Activated T-cell treated with anti-CD3 and anti-CD28 coated beads, Interleukin-2, amount 50 U/mL, for 1 hour (primary cell): ENCODE measurements around the gene POLR1B.
A peak's percentile ranks its signal among the peaks of the same experiment; 100 is the strongest.
"Not testable (repeated sequence)": the region's sequence is repeated elsewhere in the genome, so short reads cannot be mapped to it uniquely, and the experiment has no call there.

ENCODE experiments used
- DNase-seq: peaks from one replicate; pipeline ENCODE4 v3.0.0-alpha.2; 2020

The POLR1B gene, protein sequence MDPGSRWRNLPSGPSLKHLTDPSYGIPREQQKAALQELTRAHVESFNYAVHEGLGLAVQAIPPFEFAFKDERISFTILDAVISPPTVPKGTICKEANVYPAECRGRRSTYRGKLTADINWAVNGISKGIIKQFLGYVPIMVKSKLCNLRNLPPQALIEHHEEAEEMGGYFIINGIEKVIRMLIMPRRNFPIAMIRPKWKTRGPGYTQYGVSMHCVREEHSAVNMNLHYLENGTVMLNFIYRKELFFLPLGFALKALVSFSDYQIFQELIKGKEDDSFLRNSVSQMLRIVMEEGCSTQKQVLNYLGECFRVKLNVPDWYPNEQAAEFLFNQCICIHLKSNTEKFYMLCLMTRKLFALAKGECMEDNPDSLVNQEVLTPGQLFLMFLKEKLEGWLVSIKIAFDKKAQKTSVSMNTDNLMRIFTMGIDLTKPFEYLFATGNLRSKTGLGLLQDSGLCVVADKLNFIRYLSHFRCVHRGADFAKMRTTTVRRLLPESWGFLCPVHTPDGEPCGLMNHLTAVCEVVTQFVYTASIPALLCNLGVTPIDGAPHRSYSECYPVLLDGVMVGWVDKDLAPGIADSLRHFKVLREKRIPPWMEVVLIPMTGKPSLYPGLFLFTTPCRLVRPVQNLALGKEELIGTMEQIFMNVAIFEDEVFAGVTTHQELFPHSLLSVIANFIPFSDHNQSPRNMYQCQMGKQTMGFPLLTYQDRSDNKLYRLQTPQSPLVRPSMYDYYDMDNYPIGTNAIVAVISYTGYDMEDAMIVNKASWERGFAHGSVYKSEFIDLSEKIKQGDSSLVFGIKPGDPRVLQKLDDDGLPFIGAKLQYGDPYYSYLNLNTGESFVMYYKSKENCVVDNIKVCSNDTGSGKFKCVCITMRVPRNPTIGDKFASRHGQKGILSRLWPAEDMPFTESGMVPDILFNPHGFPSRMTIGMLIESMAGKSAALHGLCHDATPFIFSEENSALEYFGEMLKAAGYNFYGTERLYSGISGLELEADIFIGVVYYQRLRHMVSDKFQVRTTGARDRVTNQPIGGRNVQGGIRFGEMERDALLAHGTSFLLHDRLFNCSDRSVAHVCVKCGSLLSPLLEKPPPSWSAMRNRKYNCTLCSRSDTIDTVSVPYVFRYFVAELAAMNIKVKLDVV

DNA sequence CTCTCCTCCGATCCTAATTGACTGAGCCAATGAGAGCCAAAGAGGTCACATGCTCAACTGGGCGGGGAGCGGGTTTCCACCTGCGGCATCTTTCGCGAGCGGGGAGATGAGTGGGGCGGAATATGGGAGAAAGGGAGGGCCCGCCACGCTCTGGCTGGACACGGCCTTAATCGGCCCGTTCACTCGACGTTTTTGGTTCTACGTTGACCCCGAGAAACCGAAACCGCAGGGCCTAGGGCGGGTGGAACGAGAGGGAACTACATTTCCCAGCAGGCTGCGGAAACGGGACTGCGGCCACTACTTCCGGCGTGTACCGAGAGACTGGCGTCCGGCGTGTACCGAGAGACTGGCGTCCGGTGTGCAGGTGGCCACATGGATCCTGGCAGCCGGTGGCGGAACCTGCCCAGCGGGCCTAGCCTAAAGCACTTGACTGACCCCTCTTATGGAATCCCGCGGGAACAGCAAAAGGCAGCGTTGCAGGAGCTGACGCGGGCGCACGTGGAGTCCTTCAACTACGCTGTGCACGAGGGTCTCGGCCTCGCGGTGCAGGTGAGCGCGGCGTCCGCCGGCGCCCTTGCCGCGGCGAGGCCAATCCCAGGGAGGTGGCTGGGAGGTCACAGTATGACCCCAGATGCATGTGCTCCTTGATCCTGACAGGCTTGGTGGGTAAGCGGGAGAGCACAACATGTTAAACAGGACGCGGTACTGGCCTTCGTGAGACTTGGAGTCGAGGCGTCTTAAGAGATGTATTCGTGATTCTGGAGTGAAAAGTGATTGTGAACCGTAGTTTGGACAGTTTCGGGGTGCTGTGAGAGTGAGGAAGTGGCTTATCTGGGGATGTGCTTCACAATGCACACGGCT is at the start of gene POLR1B:
POLR1B (plus strand) TSS at position 343 of the 861 bp plus-strand sequence; CDS start at position 373, 30 bp downstream.
- no peak for DNase-seq

DNA sequence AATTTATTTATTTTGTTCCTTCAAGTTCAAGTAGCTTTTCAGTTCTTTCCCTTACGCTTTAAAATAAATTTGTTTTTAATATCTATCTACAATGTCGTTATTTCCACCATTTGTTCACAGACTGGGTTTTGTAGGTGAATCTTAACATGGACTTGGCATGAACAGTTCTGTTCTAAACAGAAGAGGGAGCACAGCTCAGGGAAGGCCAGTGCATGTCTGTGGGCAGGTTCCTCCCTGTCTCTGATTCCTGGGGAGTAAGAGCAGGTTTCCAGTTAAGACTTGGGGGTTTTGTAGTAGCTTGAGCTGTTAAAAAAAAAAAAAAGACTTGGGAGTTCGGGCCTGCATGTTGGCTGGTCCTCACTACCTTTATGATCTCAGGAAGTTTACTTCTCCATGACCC is 49.2 kb upstream of the POLR1B start:
- DNase-seq, result no peak

DNA sequence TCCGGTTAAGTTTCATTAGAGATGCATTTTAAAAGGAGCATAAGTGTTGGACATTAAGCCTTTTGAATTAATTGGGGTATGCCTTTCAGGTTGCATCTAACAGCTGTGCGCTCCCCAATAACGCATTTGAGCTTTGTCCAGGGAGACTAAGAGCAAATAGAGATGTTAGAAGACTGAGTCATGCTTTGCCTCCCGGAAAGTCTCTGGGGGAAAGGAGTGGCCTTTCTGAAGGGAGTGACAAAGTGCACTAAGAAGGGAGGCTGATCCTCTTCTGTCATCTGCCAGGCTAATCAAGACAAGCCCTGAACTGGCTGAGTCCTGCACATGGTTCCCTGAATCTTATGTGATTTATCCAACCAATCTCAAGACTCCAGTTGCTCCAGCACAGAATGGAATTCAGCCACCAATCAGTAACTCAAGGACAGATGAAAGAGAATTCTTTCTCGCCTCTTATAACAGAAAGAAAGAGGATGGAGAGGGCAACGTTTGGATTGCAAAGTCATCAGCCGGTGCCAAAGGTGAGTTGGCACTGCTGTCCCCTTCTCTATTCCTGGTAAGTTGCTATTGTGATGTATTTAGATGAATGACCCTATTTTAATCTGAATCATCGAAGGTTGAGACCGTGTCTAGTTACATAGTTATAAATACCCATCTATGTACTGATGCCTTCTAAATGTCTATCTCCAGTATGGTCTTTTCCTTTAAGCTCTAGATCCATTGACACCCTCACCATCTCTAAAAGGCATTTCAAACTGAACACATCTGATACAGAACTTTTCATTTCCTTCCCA is 48.2 kb upstream of the POLR1B start:
- DNase-seq, result no peak

DNA sequence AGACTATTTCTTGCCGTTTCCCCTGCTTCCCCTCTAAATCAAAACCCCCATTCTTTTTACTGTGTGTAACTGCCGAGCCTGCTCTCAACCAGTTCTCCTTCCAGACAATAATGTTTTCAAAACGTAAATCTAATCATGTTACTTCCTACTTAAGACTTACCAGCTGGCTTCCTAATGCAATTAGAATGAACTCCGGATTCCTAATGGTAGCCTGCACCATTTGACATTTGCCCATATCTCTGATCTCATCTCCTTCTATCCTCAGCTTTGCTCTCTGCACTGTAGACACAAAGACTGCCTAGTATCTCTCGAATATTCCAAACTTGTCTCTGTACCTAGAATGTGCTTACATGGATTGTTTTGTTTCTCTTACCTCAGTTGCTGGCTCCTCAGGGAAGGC is 47.4 kb upstream of the POLR1B start:
- DNase-seq, result no peak

DNA sequence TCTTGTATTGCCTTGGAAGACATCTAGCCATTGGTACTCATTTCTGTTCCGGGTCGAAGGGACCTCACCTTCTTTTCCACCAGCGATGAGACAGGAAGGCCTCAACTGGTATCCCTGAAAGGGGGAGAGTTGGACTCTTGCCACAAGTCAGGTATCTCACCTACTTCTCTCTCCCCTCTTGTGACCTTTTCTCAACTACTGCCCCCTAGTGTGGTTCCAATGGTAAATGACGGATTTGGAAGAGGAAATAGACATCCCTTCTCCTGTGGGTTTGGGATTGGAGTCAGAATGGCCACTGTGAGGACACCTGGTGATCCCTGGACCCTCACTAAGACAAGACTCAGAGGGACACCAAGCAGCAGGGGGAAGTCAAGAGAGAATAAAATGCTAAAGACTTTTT is 46.4 kb upstream of the POLR1B start:
- DNase-seq, result not testable (repeated sequence)

DNA sequence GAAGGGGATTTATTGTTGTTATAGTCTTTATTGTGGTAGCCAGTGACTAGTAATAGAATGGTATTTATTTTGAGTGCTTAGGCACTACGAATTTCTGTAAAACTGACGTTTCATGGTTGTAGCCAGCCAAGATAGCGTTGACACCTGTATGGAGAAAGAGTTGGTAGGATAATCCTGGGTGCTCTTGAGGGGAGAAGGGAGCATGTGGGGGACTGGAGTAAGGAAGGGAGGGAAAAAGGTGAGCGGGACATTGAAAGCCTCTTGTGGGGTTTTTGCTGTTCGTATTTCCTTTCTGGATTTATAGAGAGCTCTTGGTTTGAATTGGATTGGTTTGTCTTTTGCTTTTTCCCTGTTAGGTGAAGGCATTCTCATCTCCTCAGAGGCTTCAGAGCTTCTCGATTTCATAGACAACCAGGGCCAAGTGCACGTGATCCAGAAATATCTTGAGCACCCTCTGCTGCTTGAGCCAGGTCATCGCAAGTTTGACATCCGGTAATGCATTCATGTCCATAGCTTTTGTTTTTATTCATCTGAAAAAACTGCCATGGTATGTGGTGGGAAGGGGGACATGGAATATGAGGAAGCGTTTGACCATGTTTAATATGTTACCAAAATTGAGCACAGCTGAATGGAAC is 41.3 kb upstream of the POLR1B start:
- DNase-seq, result peak; percentile 36

DNA sequence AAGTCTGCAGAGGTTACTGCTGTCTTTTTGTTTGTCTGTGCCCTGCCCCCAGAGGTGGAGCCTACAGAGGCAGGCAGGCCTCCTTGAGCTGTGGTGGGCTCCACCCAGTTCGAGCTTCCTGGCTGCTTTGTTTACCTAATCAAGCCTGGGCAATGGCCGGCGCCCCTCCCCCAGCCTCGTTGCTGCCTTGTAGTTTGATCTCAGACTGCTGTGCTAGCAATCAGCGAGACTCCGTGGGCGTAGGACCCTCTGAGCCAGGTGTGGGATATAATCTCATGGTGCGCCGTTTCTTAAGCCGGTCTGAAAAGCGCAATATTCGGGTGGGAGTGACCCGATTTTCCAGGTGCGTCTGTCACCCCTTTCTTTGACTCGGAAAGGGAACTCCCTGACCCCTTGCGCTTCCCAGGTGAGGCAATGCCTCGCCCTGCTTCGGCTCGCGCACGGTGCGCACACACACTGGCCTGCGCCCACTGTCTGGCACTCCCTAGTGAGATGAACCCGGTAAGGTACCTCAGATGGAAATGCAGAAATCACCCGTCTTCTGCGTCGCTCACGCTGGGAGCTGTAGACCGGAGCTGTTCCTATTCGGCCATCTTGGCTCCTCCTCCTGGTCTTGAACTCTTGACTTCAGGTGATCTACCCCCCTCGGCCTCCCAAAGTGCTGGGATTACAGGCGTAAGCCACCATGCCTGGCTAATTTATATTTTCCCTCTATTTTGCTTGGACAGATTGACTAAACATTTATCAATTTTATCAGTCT is 32.8 kb upstream of the POLR1B start:
- not testable (repeated sequence) for DNase-seq

DNA sequence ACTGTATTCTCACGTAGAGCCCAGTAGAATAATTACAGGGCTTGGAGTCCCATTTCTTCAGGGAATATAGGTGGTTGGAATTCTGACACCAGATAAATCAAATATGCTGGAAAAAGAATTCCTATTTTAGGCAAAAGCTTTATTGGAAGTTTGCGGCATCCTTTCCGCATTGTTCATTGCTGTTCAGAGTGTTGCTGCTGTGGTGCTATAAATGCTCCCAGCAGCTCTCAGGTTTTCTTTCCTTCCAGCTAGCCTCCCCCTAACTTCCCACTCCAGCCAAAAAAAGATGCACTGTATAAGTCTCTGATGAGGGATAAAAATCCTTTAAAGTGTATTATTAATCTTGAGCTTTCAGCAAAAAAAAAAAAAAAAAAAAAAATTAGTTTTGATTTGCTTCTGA is 25.5 kb upstream of the POLR1B start:
- DNase-seq, result no peak

DNA sequence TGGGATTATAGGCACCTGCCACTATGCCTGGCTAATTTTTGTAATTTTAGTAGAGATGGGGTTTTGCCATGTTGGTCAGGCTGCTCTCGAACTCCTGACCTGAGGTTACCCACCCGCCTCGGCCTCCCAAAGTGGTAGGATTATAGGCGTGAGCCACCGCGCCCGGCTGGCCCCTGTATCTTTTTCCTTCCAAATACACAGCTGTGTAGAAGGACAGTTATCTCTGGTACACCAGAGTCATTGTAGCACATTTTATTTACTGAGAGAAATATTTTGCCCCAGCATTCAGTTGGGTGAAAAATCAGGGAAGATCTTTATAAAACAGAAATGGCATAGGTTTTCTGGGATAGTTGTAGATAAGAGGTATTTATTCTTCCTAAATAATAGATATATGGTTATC is 23.5 kb upstream of the POLR1B start:
- no peak for DNase-seq

DNA sequence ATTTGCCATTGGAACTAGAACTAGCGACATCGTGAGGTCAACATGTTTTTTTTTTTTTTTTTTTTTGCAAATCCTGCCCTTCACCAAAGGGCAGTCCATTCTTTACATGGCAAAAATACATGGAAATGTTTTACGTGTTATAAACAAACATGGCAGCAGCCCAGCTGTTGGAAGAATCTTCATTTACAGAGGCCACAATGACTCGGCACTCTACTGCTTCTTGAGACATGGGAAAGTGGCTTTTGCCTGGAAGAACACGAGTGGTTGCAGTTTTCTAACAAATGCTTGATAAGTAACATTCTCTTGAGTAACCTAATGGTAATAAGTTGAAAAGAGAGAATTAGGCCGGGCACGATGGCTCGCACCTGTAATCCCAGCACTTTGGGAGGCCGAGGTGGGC is 22.8 kb upstream of the POLR1B start:
- DNase-seq, result no peak

DNA sequence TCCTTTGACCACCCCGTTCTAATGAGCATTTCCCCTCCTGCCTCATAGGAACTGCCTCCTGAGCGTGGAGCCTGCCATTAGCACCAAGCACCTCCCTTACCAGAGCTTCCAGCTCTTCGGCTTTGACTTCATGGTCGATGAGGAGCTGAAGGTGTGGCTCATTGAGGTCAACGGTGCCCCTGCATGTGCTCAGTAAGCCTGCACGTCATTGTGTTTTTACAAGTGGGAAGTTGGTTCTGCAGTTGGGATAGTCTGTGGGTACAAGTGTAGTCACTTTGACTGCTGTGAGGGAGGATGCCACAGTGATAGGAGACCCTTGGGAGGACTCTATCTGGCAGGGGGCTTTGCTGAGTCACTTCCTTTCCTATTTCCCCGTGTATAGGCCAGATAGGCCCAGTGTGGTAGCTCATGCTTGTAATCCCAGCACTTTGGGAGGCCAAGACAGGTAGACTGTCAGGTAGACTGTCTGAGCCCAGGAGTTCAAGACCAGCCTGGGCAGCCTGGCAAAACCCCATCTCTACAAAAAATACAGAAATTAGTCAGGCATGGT is 22.0 kb upstream of the POLR1B start:
- no peak for DNase-seq

DNA sequence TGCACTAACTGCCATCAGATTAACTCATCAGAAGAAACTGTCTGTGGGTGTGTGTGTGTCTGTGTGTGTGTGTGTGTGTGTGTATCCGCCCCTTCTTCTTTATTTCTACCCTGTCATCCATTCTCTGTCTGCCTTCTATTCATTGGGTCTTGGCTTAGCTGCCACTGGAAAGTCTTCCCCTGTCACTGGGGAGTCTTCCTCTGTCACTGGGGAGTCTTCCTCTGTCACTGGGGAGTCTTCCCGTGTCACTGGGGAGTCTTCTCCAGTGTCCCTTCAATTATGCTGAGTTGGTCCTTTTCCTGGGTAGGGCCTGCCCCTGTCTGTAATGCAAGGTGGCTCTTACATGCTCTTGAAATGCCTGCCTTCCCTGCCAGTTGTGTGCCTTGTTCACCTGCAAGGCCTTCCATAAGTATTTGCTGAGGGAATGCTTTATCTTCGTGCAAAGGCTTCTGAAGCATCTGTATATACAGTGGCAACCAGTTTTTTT is 18.9 kb upstream of the POLR1B start:
- DNase-seq, result no peak

DNA sequence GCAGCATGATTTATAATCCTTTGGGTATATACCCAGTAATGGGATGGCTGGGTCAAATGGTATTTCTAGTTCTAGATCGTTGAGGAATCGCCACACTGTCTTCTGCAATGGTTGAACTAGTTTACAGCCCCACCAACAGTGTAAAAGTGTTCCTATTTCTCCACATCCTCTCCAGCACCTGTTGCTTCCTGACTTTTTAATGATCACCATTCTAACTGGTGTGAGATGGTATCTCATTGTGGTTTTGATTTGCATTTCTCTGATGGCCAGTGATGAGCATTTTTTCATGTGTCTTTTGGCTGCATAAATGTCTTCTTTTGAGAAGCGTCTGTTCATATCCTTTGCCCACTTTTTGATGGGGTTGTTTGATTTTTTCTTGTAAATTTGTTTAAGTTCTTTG is 18.0 kb upstream of the POLR1B start:
- DNase-seq, result not testable (repeated sequence)

DNA sequence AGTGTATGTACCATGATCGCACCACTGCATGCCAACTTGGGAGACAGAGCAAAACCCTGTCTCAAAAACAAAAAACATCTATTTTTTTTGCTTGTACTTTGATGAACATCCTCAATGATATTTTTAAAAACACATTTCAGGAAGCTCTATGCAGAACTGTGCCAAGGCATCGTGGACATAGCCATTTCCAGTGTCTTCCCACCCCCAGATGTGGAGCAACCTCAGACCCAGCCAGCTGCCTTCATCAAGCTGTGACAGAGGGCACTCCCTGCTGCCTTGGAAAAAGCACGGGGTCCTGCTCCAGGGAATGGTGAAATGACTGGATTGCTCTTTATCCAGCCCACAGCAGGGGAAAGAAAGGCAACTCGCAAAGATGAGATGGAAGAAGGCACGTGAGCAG is 13.7 kb upstream of the POLR1B start:
- DNase-seq, result no peak

DNA sequence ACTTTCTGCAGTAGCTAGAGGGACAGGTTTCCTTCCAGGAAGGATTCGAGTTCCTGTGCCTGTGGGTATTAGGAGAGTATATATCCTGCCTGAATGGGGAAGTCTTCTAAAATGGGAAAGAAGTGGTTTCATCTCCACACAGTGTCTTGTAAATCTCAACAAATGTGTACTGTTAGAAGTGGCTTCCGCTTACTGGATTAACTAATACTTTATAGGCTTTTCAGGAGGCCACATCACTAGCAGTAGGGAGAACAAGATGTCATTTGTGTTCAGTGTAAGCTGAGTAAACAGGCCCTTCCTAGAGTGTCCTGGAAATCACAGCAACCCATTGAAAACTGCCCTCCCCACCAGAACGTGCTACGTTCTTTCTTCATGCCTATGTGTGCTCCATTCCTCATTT is 12.5 kb upstream of the POLR1B start:
- no peak for DNase-seq

DNA sequence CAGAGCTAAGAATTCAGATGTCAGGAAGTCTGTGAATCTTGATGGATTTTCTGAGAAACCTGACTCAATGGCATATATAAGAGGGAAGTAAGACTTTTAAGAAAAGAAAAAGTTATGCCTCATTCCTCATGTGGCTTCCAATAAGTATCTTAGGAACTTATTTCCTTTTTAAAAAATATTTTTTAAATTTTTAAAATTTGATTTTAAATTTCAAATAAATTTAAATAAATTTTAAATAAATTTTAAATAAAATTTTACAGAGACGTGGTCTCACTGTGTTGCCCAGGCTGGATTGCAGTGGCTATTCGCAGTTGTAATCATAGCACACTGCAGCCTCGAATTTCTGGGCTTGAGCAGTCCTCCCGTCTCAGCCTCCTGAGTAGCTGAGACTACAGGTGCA is 11.5 kb upstream of the POLR1B start:
- DNase-seq, result no peak

DNA sequence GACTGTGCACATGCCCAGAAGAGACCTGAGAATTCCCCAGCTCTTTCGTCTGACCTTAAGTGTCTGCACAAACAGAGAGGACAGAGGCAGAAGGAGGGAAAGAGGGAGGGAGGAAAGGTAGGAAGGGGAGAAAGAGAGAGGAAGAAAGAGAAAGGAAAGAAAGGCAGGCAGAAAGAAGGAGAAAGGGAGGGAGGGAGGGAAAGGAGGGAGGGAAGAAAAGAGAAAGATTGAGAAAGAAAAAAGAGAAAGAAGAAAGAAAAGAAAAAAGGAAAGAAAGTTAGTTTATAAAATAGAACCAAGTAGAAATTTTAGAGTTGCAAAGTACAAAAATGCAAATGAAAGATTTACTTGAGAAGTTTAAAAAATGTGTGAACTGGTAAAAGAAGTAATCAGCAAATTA is 7.4 kb upstream of the POLR1B start:
- DNase-seq, result no peak

DNA sequence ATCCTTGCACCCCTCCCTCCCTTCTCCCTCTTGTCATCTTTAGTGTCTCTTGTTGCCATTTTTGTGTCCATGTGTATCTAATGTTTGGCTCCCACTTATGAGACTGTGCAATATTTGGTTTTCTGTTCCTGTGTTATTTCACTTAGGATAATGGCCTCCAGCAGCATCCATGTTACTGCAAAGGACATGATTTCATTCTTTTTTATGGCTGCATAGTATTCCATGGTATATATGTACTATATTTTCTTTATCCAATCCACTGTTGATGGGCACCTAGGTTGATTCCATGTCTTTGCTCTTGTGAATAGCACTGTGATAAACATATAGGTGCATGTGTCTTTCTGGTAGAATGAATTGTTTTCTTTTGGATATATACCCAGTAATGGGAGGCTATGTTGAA is 5.6 kb upstream of the POLR1B start:
- DNase-seq, result not testable (repeated sequence)

DNA sequence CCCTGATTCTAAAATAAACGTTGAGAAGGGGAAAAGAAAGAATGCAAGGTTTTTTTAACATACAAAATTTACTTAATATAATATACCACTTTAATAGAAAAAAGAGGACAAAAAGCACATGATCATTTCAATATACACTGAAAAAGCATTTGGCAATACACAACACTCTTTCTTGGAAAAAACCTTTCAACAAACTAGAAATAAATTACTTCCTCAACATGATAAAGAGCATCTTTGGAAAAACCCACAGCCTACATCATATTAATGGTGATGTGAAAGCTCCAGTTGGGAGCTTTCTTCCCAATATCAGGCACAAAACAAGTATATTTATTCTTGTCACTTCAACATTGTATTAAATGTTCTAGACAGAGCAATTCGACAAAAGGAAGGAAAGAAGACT is 3.0 kb upstream of the POLR1B start:
- no peak for DNase-seq

DNA sequence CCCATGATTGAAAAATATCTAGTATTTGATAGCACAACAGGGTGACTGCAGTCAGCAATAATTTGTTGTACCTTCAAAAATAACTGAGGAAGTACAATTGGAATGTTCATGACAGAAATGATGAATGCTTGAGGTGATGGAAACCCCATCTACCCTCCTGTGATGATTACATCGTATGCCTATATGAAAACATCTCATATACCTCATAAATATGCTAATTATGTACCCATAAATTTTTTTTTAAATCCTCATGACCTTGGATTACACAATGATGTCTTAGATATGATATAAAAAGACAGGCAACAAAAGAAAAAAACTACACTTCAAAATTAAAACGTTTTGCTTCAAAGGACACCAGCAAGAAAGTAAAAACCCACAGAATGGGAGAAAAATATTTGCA is 1.4 kb upstream of the POLR1B start:
- DNase-seq, result no peak
